NCI-H2107 treated with DMSO at 0.1 percent for 48 hours (cell line): Measurements from ENCODE around the gene PPIP5K1.

Experiments
- DNase-seq: peaks from one replicate; lab custom pipeline; 2025; ENCODE audit not compliant: unreplicated experiment; lab: John Stamatoyannopoulos, UW

PPIP5K1 gene

DNA sequence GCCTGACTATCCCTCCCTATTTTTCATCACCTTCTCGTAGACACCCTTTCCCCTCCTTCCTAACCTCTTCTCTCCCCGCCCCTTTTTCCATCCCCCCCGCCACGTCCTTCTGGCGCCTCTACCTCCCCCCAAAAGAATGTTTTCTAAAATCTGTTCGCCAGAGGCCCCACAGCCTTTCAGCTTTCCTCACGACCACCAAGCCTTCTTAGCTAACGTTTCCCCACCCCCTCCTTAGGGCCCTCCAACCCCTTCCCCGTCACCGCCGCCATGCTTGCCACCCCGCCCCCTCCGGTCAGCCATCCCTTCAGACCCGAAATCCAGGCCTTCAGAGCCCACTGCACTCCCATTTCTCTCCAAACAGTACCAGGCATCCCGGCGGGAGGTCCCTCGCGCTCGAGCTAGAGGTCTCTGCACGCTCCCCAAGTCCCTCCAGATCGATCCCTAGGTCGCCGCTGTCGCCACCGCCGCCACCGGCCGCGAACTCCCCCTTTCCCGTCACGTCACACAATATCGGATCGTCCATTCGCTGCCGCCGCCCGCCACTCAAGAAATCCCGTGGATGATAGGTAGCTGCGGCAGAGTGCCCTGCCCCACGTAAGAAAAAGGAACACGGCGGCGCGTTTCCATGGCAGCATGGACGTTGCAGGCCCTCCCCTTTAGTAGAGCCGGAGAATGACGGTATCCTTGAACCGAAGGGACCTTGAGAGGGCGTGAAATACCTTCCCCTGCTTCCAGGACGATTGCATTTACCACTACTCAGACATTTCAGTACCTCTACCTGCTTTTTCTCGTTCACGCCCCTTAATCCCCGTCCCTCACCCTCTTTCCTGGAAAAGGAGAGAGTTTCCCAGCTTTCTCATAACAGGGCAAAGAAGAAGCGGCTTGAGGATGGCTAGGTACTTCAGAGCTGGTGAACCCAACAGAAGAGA, 97.1 kb downstream of the PPIP5K1 start, which contains the start of gene TP53BP1:
TSS of gene TP53BP1 (minus strand) at position 484 of the 929 bp plus-strand sequence. CDS start at position 371, 113 bp downstream.
- peak; percentile 78 for DNase-seq

GRCh38 chr15:43492266-43492665, 97.7 kb downstream of the PPIP5K1 start:
- no peak for DNase-seq

GRCh38 chr15:43489191-43489590, 100.8 kb downstream of the PPIP5K1 start:
- DNase-seq = peak; percentile 37

DNA sequence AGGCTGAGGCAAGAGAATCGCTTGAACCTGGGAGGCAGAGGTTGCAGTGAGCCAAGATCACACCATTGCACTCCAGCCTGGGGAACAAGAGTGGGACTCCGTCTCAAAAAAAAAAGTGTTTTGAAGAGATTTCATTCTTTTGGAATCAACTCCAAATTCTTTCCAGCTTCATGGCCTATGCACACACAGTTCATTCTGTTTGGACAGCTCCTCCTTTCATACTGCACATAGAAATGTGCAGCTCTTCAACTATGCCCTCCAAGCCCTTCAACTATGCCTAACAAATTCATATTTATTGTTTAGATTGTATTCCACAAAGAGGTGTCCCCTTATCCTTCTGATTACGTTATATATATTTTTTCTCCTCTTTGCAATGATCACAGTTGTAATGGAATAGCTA, 101.2 kb downstream of the PPIP5K1 start:
- DNase-seq = no peak

DNA sequence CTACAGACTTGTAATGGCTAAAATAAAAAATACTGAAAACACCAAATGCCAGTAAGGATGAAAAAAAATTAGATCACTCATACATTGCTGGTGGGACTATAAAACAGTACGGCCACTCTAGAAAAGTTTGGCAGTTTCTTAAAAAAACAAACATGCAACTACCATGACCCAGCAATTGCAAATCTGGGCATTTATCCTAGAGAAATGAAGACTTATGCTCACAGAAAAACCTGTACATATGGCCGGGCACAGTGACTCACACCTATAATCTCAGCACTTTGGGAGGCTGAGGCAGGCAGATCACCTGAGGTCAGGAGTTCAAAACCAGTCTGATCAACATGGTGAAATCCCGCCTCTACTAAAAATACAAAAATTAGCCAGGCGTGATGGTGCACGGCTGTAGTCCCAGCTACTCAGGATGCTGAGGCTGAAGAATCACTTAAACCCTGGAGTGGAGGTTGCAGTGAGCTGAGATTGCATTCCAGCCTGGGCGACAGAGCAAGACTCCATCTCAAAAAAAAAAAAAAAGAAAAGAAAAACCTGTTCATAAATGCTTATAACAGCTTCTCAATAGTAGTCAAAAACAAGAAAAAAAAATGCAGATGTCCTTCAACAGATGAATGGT, 102.6 kb downstream of the PPIP5K1 start:
- DNase-seq = no peak

DNA sequence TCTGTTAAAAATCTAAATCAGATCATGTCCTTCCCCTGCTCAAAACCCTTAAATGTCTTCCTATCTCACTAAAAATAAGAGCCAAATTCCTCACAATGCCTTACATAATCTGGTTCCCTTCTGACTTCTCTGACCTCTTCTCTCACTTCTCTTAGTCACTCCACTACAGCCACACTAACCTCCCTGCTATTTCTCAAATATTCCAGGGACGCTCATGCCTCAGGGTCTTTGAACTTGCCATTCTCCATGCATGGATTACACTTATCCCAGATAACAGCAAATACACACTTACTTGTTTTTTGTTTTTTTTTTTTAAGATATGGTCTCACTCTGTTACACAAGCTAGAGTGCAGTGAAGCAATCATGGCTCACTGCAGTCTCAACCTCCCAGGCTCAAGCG, 105.6 kb downstream of the PPIP5K1 start:
- no peak for DNase-seq
